RWPE1 (cell line): ENCODE results near the gene ATP5MC2.

ENCODE experiments used
- CTCF ChIA-PET: fragments of 350-600 bp; sonication (Branson Sonifier 250); formaldehyde crosslinking; extraction: SDS; loops from one replicate; lab custom pipeline; 2021; lab: Yijun Ruan, JAX
- POLR2A ChIA-PET: fragments of 400-600 bp; formaldehyde crosslinking; extraction: SDS; loops from one replicate; lab custom pipeline; 2020; ENCODE audit warnings: antibody characterized with exemption; ENCODE audit not compliant: low non-redundant PET; lab: Yijun Ruan, JAX
- DNase-seq: peaks from one replicate; pipeline ENCODE4 v3.0.0; 2012; ENCODE audit warnings: low spot score
- H3K27ac ChIP-seq: fragments of 450-650 bp; 2 replicates; pipeline ENCODE4 v1.5.1; 2017
- CTCF ChIP-seq: fragments of 450-650 bp; conservative IDR thresholded peaks from 2 replicates; pipeline ENCODE4 v1.5.1; 2017; ENCODE audit warnings: low read depth, mild to moderate bottlenecking

The ATP5MC2 gene

DNA sequence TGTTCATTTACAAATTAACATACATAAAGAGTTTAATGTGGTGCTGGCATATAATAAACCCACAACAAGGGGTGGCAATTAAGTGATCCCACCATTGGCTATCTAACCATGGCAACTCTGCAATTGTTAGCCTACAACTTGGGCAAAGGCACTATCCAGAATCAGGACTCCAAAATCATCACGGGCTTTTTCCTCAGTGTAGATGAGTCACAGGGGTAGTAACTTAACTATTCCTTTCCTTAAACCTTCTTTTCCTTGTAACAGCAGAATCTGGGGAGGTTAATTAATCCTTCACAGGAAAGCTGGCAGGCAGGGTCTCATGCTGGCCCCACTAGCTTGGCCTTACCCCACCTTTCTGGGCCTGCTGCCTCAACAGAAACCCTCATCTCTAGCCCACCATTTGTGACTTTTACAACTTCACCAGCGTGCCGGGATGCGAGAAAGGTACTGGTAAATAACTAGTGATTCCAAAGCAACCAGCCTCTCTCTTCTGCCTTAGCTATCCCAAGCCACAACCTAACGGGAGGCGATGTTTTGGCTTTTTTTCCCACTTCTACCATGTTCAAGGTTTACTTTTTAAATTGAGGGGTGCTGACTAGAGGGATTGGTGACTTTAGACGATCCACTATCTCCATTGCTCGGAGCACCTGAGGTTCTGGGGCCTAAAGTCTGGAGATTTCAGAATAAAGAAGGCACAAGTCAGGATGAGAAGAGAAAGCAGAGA is 744 bp downstream of the ATP5MC2 start:
- peak overlapping the region; percentile 81 for H3K27ac ChIP-seq
- peak; percentile 21 for DNase-seq
- ChIA-PET POLR2A (no interaction called here), CTCF (interaction anchor here (0.6 to 1.4 kb wide), 14 partner anchors 9 to 729 kb away, joined by 3 to 6 read pairs (median 4); no protein-coding TSS in a partner anchor)
- TF ChIP-seq CTCF = no peak

GRCh38 chr12:53670971-53671370 is 4.9 kb downstream of the ATP5MC2 start:
- CTCF ChIA-PET = interaction anchor here (0.6 kb wide), 1 partner anchor 659 kb away, joined by 4 read pairs; no protein-coding TSS in a partner anchor
- no peak for TF ChIP-seq CTCF
- no peak for DNase-seq
- no peak overlapping the region for H3K27ac ChIP-seq
- POLR2A ChIA-PET = no interaction called here

DNA sequence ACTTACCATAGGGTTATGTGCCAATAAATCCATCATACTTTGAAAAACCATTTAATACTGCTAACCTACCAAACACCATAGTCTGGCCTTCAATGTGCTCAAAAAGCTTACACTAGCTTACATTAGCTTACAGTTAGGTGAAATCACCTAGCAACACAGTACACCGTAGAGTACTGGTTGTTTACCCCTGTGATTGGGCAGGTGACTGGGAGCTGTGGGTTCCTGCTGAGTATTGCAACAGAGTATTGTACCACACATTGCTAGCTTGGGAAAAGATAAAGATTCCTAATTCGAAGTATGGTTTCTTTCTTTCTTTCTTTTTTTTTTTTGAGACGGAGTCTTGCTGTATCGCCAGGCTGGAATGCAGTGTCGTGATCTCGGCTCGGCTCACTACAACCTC is 5.6 kb downstream of the ATP5MC2 start:
- POLR2A ChIA-PET = no interaction called here
- CTCF ChIA-PET = no interaction called here
- no peak for DNase-seq
- no peak overlapping the region for H3K27ac ChIP-seq
- TF ChIP-seq CTCF = no peak

GRCh38 chr12:53667080-53667479 is 8.8 kb downstream of the ATP5MC2 start:
- ChIA-PET CTCF (no interaction called here), POLR2A (no interaction called here)
- peak overlapping the region; percentile 42; the same call in 1 of the 2 replicates for H3K27ac ChIP-seq
- DNase-seq = no peak
- no peak for TF ChIP-seq CTCF

DNA sequence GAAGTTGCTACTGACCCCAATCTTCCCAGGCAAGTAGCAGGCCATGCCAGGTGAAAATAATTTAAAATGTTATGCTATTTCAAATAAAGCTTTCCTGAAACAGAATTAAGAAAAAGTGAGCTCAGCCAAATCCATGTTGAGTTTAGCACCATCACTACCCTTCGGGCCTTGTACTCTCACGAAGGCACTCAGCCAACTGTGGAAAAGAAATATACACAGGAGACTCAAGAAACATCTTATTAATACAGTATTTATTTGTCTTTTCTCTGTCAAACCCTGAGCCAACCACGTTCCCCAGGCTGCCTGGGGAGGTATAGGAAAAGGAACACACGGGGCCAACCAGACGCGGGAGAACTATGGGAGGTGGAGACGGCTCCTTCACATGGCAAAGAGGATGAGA is 10.9 kb downstream of the ATP5MC2 start:
- no peak overlapping the region for H3K27ac ChIP-seq
- POLR2A ChIA-PET = interaction anchor here (0.5 kb wide), 1 partner anchor 173 kb away, joined by 3 read pairs; no protein-coding TSS in a partner anchor
- TF ChIP-seq CTCF = no peak
- CTCF ChIA-PET = interaction anchor here (0.6 kb wide), 1 partner anchor 34 kb away, joined by 3 read pairs; no protein-coding TSS in a partner anchor
- no peak for DNase-seq

DNA sequence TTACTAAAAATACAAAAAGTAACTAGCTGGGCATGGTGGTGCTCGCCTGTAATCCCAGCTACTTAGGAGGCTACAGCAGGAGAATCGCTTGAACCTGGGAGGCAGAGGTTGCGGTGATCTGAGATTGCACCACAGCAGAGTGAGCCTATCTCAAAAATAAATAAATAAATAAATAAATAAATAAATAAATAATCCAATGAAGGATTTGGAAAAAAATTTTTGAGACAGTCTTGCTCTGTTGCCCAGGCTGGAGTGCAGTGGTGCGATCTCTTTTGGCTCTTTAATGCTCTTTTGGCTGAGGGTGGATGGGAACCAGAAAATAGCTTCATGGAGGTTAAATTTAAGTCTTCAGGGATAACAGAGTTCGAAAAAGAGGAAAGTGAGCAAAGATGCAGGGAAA is 11.7 kb downstream of the ATP5MC2 start:
- POLR2A ChIA-PET = interaction anchor here (0.5 kb wide), 1 partner anchor 173 kb away, joined by 3 read pairs; no protein-coding TSS in a partner anchor

More for the DNA sequence above, 11.7 kb downstream of the ATP5MC2 start:
- CTCF ChIA-PET = interaction anchor here (0.7 kb wide), 2 partner anchors 8 to 435 kb away, joined by 3 to 4 read pairs; no protein-coding TSS in a partner anchor
- DNase-seq = no peak
- no peak for TF ChIP-seq CTCF
- H3K27ac ChIP-seq = no peak overlapping the region
